HL-60 (cell line): Measurements from ENCODE around the gene PRM1.

Experiments used
- DNase-seq, 2 experiments: peaks; one replicate each; pipeline ENCODE4 v3.0.0-alpha.2; 2010 to 2020; ENCODE audit warnings: low read depth in 1 of 2, low spot score in 1 of 2
- H3K27ac ChIP-seq: fragments of 250-450 bp; sonication (Bioruptor Pico); replicated peaks from 2 replicates; pipeline ENCODE4 v1.5.1; 2020; ENCODE audit warnings: mild to moderate bottlenecking, moderate library complexity
- H3K27me3 ChIP-seq: fragments of 250-450 bp; sonication (Bioruptor Pico); 2 replicates; pipeline ENCODE4 v1.5.1; 2021; ENCODE audit warnings: mild to moderate bottlenecking, moderate library complexity; ENCODE audit not compliant: insufficient read depth, poor library complexity, severe bottlenecking
- H3K4me3 ChIP-seq: replicated peaks from 2 replicates; pipeline ENCODE4 v1.5.1; 2011; ENCODE audit warnings: mild to moderate bottlenecking, control low read depth, low read length; ENCODE audit not compliant: insufficient read depth
- CTCF ChIP-seq: IDR thresholded peaks from one replicate; pipeline ENCODE4 v1.5.1; 2011; ENCODE audit warnings: low read length, control low read depth, inconsistent platforms; ENCODE audit not compliant: insufficient read depth
- GABPA ChIP-seq: IDR thresholded peaks from 2 replicates; pipeline ENCODE4 v1.6.1; 2012; ENCODE audit warnings: low read depth
- POLR2AphosphoS5 ChIP-seq: IDR thresholded peaks from 2 replicates; pipeline ENCODE4 v1.6.1; 2012; ENCODE audit warnings: low read depth
- SPI1 ChIP-seq: IDR thresholded peaks from 2 replicates; pipeline ENCODE4 v1.6.1; 2012; ENCODE audit warnings: low read depth, mild to moderate bottlenecking, borderline replicate concordance
- TF ChIP-seq, protein P1 (sequence below): IDR thresholded peaks from 2 replicates; pipeline ENCODE4 v1.6.1; 2012; ENCODE audit warnings: low read depth; ENCODE audit not compliant: insufficient replicate concordance

Gene PRM1

DNA sequence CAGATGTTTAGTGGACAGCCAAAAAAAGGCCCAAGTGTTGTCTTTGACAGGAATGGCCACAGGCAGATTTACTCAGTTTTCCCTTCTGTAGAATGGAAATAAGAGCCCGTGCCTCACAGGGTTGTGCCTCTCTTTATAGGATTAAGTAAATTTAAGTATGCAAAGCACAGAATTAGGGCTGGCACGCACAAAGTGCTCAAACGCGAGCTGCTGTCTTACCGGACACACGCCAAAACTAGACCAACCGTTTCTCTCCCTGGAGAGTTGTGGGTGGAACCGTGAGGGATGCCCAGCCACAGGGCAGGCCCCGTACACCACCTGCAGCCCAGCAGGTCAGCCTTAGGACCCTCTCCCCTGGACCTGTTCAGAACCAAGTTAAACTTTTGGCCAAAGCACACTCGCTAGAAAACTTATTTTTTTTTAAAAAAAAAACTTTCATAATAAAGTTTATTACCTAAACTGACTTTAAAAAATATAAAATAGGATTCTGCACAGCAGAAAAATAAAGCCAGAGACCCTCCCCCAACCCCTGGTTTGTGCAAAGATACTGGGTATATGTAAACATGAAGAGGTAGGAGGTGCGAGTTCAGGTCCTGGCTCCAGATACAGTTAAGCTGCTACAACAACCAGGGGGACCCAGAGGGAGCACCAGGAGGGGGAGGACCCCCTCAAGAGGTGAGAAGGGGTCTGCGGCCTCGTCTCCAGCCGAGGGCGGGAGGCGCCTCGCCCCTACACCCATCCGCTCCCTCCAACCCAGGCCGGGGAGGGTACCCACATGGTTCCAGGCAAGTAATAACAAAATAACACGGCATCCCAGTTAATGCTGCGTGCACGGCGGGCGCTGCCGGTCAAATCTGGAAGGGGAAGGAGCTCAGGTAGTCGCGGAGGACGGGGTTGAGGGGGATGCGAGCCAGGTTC, 26.9 kb downstream of the PRM1 start:
- no peak overlapping the region for H3K4me3 ChIP-seq

GRCh38 chr16:11253009-11253994, 27.8 kb downstream of the PRM1 start:
- no peaks in the 10 kb centered on the region for H3K27me3 ChIP-seq
- no peak overlapping the region for H3K27ac ChIP-seq
- TF ChIP-seq POLR2AphosphoS5 (no peak), CTCF (no peak), GABPA (no peak), SPI1 (no peak)
- TF ChIP-seq, protein P1, sequence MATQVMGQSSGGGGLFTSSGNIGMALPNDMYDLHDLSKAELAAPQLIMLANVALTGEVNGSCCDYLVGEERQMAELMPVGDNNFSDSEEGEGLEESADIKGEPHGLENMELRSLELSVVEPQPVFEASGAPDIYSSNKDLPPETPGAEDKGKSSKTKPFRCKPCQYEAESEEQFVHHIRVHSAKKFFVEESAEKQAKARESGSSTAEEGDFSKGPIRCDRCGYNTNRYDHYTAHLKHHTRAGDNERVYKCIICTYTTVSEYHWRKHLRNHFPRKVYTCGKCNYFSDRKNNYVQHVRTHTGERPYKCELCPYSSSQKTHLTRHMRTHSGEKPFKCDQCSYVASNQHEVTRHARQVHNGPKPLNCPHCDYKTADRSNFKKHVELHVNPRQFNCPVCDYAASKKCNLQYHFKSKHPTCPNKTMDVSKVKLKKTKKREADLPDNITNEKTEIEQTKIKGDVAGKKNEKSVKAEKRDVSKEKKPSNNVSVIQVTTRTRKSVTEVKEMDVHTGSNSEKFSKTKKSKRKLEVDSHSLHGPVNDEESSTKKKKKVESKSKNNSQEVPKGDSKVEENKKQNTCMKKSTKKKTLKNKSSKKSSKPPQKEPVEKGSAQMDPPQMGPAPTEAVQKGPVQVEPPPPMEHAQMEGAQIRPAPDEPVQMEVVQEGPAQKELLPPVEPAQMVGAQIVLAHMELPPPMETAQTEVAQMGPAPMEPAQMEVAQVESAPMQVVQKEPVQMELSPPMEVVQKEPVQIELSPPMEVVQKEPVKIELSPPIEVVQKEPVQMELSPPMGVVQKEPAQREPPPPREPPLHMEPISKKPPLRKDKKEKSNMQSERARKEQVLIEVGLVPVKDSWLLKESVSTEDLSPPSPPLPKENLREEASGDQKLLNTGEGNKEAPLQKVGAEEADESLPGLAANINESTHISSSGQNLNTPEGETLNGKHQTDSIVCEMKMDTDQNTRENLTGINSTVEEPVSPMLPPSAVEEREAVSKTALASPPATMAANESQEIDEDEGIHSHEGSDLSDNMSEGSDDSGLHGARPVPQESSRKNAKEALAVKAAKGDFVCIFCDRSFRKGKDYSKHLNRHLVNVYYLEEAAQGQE, result no peak
- no peak overlapping the region for H3K4me3 ChIP-seq
- no peak for DNase-seq

More for the DNA sequence above, 26.9 kb downstream of the PRM1 start:
- Histone ChIP-seq H3K27me3 (no peaks in the 10 kb centered on the region), H3K27ac (no peak overlapping the region)
- TF ChIP-seq CTCF (no peak), SPI1 (no peak), GABPA (no peak), POLR2AphosphoS5 (no peak)
- TF ChIP-seq, protein P1, result no peak
- no peak for DNase-seq

DNA sequence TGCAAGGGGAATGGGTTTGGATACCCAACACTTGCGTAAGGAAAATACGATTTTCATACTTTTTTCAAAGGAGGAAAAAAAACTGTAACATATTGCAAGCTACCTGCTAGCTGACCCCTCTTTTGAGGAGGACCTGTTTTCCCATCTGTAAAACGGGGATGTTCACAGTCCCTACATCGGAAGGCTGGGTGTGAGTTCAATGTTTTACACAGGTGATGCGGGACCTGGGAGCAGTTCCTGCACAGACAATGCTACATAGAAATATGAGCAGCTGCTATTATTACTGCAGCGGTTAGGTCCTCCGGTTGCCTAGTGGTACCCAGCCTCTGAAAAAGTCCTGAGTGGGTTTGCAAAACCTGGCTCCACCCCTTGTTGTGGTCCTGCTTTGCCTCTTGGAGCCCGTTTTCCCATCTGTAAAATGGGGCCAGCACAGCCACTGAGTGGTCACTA, 28.6 kb downstream of the PRM1 start:
- no peak for TF ChIP-seq POLR2AphosphoS5
- TF ChIP-seq, protein P1, result no peak
- no peak for TF ChIP-seq SPI1
- TF ChIP-seq GABPA, result no peak
- no peak for TF ChIP-seq CTCF
- DNase-seq, result no peak
- Histone ChIP-seq H3K4me3 (no peak overlapping the region), H3K27me3 (no peaks in the 10 kb centered on the region), H3K27ac (no peak overlapping the region)
